Globus pallidus (tissue), 1 donor: Measurements from ENCODE around the gene ANKRD1.
"Not testable (repeated sequence)": the region's sequence is repeated elsewhere in the genome, so short reads cannot be mapped to it uniquely, and the experiment has no call there.

Experiments used
- DNase-seq: peaks from one replicate; pipeline ENCODE4 v3.0.0-alpha.2; 2015; ENCODE audit warnings: low spot score

ANKRD1 gene

DNA sequence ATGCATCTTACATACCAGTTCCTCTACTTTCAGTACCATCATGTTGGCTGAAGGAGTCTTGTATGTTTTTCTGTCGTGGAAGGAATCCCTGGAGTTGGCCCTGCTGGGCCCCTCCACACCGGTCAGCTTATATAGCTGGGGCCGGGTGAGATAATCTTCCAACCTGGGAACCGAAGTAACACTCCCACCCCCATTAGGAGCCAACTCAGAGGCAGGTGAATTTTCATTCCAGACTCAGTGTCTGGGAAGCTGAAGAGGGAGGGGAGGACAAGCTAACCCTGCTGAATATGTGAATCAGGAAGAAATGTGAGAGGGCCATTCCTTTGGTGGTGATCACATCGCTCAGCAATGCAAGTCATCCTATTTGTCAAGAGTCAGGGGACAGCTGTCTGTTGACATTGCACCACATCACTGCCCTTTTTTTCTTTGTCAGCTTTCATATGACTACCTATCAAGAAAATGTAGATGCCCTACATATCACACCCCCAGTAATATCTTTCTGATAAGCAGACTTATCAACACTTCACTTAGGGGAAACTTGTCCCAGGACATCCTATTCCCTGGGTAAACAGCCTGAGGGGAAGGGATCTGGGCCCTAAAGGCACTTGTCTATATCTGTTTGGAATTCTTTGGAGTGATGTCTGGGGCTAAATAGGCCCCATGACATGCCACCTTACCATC, at the start of gene ANKRD1:
Gene ANKRD1, minus strand, starts transcription at position 102 of the 681 bp plus-strand sequence. Its CDS starts 60 bp downstream, at position 42.
- DNase-seq, result no peak

DNA sequence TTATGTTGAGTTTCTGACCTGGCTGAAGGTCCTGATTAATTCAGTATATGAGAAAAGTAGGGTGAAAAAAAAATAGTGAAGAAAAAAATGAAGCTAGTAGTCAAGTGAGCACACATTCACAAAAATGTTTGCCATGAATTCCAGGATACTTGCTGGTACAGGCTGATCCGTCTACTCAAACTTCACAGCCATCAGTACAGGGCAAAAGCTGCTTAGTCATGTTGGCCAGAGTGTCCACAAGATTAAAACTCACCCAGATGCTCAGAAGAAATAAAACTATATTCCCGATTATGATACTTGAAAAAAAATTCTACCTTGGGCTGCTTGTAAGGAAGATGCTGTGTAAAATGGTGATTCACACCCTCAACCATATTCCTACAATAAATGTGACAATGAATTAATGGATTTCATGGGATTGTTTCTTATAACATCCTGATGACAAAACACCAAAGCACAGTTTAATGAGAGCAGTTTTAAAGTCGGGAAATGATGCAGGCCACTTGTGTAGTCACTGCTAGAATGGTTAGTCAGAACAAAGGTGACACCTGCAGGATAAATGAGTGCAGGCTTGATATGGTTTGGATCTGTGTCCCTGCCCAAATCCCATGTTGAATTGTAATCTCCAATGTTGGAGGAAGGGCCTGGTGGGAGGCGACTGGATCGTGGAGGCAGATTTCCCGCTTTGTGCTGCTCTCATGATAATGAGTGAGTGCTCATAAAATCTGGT, 49.2 kb upstream of the ANKRD1 start:
- DNase-seq, result no peak

DNA sequence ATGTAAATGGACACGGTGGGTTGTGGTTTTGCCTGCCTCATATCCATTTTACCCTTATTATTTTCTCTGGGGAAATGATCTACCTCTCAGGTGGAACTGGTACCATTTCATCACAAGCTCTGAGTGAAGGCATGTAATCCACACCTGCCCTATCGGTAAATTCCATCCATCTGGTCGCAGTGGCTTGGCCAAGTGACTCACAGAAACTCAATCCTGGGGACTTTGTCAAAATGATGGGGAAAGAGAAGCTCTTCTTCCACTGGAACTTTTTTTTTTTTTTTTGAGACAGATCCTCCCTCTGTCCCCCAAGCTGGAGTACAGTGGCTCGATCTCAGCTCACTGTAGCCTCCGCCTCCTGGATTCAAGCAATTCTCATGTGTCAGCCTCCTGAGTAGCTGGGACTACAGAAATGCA, 48.2 kb upstream of the ANKRD1 start:
- no peak for DNase-seq

DNA sequence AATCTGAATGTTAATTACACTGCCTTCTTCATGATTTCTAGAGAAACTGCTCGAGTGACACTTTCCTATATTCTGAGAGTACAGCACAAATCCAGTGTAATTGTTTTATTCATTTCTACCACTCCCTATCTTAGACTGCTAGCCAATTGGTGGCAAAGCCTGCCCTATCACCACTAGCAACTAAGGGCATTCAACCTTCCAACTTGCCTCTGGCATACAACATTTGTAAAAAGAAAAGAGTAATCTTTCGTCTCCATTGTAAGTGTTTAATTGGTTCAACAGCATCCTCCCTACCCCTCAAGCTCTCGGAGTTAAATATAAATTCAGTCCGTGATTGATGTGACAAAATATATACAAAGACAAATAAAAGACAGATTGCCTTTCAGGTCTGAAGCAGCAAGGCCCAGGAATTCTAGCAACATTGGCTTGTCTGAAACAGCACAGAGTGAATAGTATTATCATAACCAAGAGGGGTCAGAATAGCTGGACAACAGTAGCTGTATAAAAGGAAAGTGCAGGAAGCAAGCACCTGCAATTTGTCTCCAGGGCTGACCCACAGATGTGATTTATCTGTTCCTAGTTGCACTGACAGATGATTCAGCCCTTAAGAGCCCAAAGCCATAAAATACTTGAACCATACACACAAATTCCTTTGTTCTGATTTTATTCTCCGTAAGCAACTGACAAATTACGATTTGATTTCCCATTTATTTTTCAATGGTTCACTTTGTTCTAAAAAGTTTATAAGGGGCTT, 47.6 kb upstream of the ANKRD1 start:
- DNase-seq, result no peak

DNA sequence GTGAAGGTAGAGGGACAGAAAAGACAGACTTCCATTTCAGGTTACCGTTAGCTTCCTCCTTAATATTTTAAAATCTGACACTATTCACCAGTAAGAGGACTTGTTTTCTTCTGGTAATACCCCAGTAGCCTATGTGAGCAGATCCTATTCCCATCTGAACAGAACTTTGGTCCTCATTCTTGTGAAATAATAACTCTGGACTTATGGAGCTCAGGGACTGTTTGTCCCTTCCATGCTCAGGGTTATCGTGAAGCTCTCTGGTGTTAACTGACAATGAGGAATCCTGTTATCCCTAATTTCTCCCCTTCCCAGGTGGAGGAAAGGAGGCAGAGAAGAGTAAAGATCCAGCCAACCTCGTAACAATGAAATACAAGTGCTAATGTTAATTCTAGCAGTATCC, 47.0 kb upstream of the ANKRD1 start:
- no peak for DNase-seq

DNA sequence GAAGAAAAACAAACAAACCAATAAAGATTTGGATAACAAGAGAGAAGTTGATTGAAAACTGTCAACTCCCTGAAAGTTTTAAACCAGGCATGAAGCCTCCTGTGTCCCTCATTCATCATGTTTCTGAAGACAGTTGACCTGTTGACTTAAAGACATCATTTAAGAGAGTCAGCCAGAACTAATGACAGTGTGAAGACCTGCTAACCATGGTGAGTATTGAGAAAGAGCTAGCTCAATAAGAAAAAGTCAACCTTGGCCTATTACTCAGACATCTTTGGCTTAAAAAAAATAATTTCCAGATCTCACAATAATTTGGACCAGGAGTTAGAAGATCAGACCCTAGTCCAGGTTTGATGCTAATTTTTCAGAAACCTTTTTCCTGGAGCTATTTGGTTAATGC, 45.3 kb upstream of the ANKRD1 start:
- no peak for DNase-seq

DNA sequence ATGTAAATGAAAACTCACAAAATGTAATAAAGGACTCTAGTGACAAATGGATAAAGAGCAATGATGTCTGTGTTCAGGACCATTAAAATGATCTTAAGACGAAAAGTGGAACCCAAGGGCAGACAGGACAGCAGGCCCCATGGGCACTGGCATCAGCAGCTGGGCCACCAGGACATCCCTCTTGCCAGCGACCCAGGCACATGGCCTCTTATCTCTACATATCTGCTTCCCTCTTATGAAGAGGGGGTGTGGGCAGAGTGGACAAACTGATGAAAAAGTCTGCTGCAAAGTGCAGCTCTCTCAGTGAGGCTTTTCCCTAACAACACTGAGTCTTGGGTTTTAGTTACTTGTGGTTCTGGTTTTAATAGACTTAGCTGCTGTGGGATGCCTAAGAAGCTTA, 44.8 kb upstream of the ANKRD1 start:
- no peak for DNase-seq

DNA sequence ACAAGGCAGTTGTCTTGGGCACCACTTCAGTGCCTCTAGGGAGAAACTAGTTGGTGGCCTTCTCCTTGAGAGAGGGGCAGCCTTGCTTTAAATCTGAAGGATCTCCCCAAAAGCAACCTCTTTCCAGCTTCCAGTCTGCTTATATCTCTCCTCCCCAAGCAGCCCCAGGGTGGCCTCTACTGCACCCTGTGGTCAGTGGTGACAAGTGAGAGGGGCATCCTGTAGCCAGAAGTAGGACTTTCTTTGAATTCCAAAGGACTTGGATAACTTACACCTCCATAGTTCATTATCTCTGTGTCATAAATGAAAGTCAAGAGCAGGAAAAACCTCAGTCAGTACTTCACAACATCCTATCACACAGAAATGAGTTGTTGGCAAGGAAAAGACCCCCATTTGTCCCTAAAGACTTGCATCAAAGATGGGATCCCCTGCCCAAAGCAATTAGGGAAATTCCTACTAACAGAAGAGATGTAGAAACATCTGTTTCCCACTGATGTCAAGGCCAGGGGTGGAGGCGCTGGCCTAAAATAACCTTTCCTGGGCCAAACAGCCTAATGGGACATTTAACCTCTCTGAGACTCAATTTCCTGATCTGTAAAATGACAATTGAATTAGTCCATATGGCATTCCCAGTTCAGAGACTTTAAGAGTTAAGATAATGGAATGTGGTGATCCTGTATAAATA, 44.0 kb upstream of the ANKRD1 start:
- no peak for DNase-seq

DNA sequence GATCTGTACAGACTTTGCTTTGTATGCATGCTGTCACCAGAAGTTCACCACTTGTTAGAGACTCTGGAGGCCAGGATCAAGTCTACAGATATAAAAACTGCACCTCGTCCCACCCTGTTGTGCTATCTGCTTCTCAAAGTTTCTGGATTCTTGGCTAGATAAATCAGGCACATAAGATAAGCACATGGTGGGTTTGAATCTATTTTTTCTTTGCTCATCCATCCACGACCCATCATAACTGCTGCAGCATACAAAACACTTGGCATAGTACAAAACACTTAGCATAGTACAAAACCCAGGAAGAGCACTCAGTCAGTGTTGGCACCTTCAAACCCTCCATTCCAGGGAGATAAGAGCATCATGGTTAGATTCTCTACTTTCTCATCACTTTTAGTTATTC, 42.4 kb upstream of the ANKRD1 start:
- DNase-seq, result no peak

DNA sequence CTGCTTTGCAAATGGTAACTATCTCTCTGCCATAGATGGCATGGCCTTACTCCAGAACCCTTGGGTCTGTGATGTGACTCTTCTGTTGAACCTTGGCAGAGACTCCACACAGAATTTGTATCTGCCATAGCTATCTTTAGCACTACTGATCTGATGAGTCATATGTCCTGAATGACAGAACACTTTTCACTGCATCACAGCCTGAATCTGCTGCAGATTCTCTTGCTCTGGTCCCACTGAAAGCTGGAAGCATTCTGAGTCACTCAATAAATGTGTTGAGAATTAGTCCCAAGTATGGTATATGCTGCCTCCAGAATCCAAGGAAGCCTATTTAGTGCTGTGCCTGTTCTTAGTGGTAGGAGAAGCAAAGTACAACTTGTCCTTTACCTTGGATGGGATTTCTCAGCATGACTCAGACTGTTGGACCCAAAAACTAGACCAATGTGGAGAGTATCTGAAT, 39.5 kb upstream of the ANKRD1 start:
- DNase-seq, result no peak

DNA sequence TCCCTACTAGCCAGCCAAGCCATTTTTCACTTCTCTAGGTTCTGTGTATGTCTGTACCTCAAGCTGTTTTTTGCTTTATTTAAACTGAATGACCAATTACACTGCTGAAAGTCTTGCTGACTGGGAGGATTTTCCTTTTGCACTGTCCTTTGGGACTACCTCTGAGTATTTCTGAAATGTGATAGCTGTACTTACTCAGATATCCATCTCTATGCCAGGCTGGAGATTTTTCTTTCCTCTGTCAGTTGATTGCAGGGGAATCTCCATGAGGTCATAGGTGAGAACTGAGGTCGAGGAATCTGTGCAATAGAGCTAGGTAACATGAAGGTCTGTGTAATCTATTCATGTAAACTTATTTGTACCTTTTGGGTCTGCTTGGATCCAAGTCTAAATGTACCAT, 38.9 kb upstream of the ANKRD1 start:
- DNase-seq, result no peak

DNA sequence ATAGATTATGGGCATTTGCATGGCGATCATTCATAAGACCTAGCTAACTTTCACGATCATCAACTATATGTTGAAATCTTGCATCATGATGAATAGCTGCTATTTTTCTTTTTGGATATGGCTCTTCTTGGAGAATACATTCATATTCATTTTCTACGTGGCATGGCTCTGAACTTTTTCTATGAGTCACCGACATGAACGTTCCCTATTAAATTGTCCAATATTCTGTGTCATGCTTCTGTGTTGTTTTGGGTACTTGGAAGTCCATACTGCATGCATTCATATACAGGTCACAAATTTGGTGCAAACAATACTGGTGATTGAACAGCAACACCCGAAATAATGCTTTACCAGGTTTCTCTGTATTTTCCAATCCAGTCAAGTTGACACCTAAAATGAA, 37.9 kb upstream of the ANKRD1 start:
- no peak for DNase-seq

DNA sequence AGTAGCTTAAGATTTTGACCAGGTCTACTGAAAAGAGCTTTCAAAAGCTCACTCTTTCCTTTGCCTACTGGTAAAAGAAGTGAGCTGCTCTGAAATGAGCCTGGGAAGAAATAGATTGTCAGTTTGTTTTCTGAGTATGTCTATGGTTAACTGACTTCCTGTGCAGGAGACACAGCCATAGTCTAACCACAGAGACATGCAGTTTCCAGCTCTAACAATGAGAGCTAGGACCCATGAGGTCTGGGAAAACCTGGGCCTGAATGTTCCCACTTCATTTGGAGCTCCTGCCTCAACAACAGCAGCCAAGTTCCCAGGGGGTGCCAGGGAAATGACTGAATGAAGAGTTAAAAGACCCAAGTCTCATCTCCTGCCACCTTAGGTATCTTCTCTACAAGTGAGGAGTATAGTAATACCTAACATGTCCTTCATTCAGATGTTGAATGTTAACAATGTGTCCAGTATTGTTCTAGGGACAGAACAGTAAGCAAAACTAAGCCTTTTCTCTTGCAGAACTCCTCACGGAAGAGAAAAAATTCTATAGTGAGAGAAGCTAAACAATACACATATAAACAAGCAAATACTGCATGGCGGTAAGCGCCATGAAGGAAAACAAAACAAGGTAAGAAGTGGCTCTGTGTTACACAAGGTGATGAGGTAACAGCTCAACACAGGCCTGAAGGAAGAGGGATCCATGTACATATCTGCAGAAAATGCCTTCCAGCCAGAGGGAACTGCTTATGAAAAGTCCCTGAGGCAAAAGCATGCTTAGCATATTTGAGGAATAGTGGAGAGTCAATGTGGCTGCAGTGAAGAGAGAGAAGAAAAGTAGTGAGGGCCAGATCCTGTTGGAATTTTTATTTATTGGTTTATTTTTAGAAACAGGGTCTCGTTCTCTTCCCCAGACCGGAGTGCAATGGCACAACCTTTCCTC, 26.4 kb upstream of the ANKRD1 start:
- DNase-seq, result no peak

DNA sequence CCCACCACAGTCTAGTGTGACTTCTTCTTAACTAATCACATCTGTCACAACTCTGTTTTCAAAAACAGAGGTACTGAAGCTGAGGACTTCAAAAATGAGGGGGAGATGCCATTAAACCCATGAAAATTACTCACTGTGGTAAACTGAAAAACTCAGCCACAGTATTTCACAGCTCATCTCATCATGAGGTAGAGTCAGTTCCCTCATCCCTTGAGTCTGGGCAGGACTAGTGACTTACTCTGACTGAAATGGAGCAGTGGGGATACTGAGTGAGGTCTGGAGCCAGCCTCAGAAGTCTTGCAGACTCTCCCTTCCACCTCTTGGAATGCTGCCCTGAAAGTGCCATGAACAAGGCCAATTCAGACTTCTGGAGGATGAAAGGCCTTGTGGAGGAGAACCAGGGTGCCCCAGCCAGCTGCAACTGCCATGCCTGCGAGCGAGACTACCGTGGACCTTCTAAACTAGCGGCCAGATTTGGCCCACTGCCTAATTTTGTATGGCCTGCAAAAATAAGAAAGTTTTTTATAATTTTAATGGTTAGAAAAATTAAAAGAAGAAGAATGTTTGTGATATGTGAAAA, 24.7 kb upstream of the ANKRD1 start:
- DNase-seq, result peak; percentile 38

DNA sequence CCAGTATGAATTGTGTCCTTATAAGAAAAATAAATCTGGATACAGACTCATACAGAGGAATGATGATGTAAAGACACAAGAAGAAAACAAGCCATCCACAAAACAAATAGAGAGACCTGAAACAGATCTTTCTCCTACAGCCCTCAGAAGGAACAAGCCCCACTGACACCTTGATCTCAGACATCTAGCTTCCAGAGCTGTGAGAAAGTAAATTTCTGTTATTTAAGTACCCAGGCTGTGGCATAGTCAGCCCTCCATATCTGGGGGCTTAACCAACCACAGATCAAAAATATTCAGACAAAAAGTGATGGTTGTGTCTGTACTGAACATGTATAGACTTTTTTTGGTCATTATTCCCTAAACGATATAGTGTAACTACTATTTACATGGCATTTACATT, 23.9 kb upstream of the ANKRD1 start:
- no peak for DNase-seq

DNA sequence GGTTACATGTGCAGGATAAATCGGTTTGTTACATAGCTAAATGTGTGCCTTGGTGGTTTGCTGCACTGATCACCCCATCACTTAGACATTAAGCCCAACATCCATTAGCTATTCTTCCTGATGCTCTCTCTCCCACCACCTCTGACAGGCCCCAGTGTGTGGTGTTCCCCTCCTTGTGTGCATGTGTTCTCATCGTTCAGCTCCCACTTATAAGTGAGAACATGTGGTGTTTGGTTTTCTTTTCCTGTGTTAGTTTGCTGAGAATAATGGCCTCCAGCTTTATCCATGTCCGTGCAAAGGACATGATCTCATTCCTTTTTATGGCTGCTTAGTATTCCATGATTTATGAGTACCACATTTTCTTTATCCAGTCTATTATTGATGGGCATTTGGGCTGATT, 22.1 kb upstream of the ANKRD1 start:
- not testable (repeated sequence) for DNase-seq

DNA sequence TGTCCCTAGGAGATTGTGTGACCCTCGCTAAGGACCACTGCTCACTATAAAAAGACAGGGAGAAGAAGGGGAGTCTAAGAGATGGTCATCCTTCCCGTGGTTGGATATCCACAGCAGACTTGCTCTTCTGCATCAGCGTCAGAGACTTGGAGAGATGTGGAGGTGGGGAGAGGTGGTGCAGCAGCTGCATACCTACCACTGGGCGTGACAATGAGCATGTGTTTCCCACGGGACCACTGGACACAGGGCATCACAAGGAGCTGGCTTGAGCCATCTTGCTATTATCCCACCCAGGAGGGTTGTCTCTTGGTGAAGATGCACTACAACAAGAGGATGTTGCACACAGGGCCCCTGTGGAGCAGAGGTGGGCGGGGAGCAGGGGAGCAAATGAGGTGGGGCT, 18.8 kb upstream of the ANKRD1 start:
- DNase-seq, result no peak

DNA sequence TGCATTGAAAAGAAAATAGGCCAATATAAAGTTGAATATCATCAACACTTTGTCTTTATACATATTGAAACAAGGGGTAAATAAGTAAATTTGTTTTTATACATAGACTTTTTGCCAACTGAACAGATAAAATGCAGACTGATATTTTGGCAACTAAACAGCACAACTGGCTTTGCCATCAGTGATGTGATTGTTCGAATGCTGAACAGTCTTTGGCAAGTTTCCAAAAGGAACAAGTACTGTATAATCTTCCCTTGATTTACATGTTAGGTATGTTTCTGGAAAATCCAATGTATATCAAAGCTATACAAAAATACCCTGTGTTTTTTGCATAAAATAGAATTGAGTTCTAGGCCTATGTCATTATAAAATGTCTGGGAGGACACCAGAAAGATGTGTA, 18.2 kb upstream of the ANKRD1 start:
- DNase-seq, result peak; percentile 39

DNA sequence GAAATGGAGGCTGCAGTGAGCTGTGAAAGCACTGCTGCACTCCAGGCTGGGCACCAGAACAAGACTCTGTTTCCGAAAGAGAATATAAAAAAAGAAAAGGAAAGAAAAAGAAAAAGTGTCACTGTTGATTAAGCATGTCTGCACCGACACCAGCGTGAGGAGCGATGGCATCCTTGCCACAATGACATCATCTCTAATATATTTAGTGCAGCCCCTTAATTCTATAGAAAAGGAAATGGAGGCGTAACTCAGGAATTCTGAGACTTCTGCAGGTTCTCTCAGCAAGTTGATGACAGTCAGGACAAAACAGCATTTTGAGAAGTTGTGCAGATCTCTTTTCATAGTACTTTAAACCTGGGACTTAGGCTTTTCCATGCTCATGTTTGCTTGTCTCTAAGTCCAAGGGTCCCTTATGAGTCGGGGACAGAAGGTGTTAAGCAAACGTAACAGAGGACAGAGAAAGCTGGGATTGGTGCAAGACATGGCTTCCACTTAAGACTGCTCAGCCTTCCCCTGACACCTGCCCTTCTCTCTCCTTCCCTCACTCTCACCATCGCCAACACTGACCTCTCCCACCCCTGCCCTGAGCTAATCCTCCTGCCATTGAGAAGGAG, 16.9 kb upstream of the ANKRD1 start:
- DNase-seq, result no peak

DNA sequence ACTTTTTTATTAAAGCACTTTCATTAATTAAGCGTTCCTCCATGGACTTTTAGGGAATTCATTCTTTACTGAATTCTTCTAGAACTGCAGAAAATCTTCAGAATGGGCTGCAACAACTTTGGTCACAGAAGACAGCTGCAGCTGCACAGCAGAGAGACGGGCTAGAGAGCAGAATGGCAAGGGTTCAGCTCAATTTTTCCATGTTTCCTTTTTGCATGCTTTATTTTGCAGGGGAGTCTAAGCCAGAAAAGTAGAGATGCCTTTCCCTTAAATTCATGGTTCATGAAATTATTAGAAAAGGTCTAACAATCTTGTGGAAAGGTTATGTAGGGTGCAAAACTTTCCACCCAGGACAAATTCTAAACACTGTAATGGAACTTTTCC, 15.4 kb upstream of the ANKRD1 start:
- DNase-seq, result no peak
